ENCODE data around the gene IQGAP2.

- TF ChIP-seq CTCF (IDR thresholded peaks at IDR 0.05; ENCODE audit: insufficient read depth, low read length, poor library complexity, severe bottlenecking) (no peak), EZH2phosphoT487 (conservative IDR thresholded peaks at IDR 0.05; ENCODE audit: low read length) (no peak)
These were observed 2.9 kb downstream of the IQGAP2 start for GRCh38 chr5:76406014-76406413.

Data from SU-DHL-6 (cell line).